Nucleus accumbens (tissue), 56 donors: Measurements from ENCODE around the gene CD82.
A peak's percentile ranks its signal among the peaks of the same experiment; 100 is the strongest.

ENCODE experiments used
- DNase-seq, 56 donors: peaks; one replicate each; lab custom pipeline; 2025; lab: John Stamatoyannopoulos, UW

CD82 gene

GRCh38 chr11:44565211-44565952, at the start of gene CD82:
Gene CD82 (plus strand): TSS chr11:44565663. CDS start chr11:44594663, 29,000 bp downstream.
- DNase-seq: peak; percentile 83 to 100 (median 99)

- DNase-seq: no peak
These were observed 48.6 kb upstream of the CD82 start for GRCh38 chr11:44516688-44517507.

GRCh38 chr11:44517541-44517940, 47.9 kb upstream of the CD82 start:
- no peak for DNase-seq

- no peak for DNase-seq
These were observed 46.4 kb upstream of the CD82 start for GRCh38 chr11:44518968-44519550.

- no peak for DNase-seq
These were observed 45.3 kb upstream of the CD82 start for GRCh38 chr11:44519989-44520737.

- DNase-seq: no peak
These were observed 44.3 kb upstream of the CD82 start for GRCh38 chr11:44521148-44521547.

GRCh38 chr11:44522294-44522693, 43.2 kb upstream of the CD82 start:
- DNase-seq: no peak

GRCh38 chr11:44524346-44524745, 41.1 kb upstream of the CD82 start:
- no peak for DNase-seq

GRCh38 chr11:44524751-44525201, 40.7 kb upstream of the CD82 start:
- DNase-seq: no peak

- DNase-seq: no peak
These were observed 39.8 kb upstream of the CD82 start for GRCh38 chr11:44525473-44526252.

GRCh38 chr11:44526438-44526837, 39.0 kb upstream of the CD82 start:
- no peak for DNase-seq

- DNase-seq: no peak
These were observed 38.0 kb upstream of the CD82 start for GRCh38 chr11:44527476-44527875.

- no peak for DNase-seq
These were observed 37.4 kb upstream of the CD82 start for GRCh38 chr11:44528103-44528502.

GRCh38 chr11:44528581-44528980, 36.9 kb upstream of the CD82 start:
- DNase-seq: no peak

- DNase-seq: no peak
These were observed 35.5 kb upstream of the CD82 start for GRCh38 chr11:44529895-44530412.

GRCh38 chr11:44530413-44531115, 34.9 kb upstream of the CD82 start:
- DNase-seq: no peak

GRCh38 chr11:44531116-44531504, 34.4 kb upstream of the CD82 start:
- no peak for DNase-seq

GRCh38 chr11:44531636-44532035, 33.8 kb upstream of the CD82 start:
- DNase-seq: no peak

GRCh38 chr11:44532809-44533208, 32.7 kb upstream of the CD82 start:
- no peak for DNase-seq
